GM10266 (cell line): ENCODE data around the gene LSM5.

Experiments
- DNase-seq: peaks from one replicate; pipeline ENCODE4 v3.0.0; 2012; ENCODE audit errors: extremely low spot score
- TF ChIP-seq, protein P1 (sequence below): IDR thresholded peaks from 2 replicates; pipeline ENCODE4 v1.5.1; 2012; ENCODE audit warnings: mild to moderate bottlenecking, low read depth; ENCODE audit not compliant: control insufficient read depth, insufficient read depth; ENCODE audit errors: missing control alignments

The LSM5 gene

DNA sequence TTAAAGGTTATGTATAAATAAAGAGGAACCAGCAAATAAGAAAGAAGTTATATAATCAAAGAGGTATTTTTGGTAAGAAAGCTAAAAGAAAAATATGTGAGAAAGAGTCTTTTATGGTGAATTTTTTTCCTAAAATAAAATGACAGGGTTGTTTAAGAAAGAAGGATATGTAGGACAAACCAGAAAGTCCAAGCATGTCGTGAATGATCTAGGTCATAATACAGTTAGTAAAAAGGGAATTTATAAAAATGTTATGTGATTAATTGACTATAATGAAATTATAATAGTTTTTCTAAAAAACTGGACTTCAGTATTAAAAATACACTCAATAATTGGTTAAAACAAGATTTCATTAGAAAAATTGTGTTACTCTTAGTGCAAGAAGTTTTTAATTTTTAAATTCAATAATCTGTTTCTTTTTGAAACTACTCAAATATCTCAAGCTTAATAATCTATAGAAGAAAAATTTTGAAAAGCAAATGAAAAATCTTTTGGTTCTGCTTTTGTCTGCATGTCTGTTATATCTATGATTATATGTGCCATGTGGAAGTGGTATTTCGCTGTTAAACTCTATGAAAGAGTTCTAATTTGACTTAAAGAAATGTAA, 28.5 kb upstream of the LSM5 start:
- TF ChIP-seq, protein P1, sequence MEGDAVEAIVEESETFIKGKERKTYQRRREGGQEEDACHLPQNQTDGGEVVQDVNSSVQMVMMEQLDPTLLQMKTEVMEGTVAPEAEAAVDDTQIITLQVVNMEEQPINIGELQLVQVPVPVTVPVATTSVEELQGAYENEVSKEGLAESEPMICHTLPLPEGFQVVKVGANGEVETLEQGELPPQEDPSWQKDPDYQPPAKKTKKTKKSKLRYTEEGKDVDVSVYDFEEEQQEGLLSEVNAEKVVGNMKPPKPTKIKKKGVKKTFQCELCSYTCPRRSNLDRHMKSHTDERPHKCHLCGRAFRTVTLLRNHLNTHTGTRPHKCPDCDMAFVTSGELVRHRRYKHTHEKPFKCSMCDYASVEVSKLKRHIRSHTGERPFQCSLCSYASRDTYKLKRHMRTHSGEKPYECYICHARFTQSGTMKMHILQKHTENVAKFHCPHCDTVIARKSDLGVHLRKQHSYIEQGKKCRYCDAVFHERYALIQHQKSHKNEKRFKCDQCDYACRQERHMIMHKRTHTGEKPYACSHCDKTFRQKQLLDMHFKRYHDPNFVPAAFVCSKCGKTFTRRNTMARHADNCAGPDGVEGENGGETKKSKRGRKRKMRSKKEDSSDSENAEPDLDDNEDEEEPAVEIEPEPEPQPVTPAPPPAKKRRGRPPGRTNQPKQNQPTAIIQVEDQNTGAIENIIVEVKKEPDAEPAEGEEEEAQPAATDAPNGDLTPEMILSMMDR: no peak
- DNase-seq: no peak

DNA sequence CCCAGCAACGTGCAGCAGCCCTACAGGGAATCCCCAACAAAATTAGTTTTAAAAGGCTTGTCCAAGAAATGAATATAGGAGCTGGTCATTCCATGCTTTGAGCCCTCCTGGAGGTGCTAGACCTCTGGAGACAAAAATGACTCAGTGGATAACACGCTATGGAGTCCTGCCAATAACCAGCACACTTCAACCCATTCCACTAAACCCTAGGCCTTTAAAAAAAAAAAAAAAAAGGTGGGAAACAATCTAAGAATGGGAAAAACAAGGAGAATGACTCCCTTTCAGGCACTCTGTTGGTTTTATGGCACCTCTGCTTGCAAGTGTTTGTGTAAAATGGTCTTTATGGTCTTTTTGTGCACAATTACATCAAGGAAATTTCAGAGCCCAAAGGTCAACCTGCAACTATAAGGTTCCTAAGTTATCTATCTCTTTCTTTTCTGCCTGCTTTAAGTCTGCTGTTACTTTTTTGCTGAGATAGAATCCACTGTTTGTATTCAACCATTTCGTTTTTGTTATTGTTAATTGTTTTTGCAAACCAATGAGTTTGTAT, 26.4 kb upstream of the LSM5 start:
- TF ChIP-seq, protein P1: no peak
- DNase-seq: no peak

DNA sequence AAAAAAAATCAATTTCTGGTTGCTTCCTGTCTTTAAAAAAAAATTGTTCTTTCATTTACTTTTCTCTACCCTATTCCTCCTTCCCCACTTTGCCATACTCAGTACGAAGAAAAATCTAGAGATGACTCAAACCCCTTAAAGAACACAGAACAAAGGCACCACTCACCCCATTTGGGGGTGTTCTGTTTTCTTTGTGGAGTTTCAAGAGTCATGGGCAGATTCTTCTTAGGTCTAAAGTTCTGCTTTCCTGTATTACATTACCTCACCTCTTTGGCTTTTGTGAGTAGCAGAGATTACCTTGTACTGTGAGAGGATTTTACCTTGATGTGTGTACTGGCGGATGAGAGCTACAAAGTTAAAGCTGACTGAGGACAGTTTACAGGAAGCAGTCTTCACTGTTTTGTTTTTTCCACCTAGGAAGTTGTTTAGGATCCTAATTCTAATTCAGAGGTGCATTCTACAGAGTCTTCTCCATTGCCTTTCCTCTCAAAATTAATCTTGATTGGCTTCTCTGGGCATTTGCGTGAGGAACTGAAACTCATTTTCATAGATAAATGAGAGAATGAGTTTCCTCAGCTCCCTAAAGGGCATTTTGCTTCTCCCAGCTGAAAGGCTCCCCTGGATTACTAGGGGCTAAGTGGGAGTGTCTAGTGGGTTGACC, 25.8 kb upstream of the LSM5 start:
- TF ChIP-seq, protein P1: no peak
- DNase-seq: peak; percentile 25

DNA sequence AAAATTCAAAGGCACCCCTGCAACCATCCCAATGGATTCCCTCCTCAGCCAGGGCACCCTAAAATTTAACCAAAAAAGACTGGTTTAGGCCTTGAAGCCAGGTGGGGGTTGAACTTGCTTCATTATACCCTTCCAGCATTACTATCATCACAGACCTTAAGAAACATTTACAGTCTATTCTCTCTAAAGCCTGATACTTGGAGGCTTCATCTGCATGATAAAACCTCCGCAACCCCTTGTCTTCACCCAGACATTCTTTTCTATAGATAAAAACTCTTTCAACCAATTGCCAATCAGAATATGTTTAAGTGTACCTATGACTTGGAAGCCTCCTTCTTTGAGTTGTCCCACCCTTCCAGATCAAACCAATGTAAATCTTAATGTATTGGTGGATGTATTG, 23.0 kb upstream of the LSM5 start:
- TF ChIP-seq, protein P1: no peak
- DNase-seq: no peak

DNA sequence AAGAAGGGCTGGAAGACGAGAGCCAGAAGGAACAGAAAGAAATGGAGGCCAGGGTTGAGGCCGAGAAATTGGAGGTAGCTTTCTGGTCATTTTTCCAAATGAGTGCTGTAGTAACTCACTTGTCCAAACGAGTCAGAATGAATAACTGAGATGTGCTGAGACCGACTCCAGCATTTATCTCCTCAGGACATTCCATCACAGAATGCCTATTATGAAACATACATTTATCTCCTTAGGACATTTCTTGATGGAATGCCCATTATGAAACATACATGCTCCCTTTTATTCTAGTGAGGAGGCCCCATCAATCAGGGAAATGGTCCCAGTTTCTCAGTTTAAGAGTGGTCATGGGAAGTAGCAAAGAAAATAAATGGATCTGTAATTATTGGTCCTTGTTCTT, 21.6 kb upstream of the LSM5 start:
- DNase-seq: no peak
- TF ChIP-seq, protein P1: no peak

DNA sequence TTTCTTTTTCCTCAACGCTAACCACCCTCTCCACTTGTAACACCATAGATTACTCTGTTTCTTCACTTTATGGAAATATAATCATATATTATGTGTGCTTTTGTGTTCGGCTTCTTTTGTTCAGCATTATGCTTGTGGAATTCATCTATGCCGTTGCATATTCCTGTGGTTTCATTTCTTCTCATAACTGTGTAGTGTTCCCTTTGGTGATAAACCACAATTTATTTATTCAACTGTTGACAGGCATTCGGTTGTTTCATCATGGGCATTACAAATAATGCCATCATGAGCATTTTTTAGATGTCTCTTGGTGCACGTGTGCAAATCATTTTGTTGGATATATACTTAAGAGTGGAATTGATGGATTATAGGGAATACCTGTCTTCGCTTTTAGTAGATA, 17.2 kb upstream of the LSM5 start:
- TF ChIP-seq, protein P1: no peak
- DNase-seq: no peak
